HepG2 (cell line): ENCODE data around the gene TRAPPC4. TPM values are rescaled to one million over a fixed set of nuclear protein-coding genes. Genes with fewer than 3 reads are reported as not detected.

Experiments
- ATAC-seq: fragments of 200-7000 bp; cut with Tn5 transposase; 3 replicates; pipeline ENCODE4 v1.9.1; 2020; ENCODE audit warnings: mild to moderate bottlenecking, moderate library complexity
- BruUV-seq: library from RNA; stranded (reverse); fragments of 400-500 nt; replicated peaks from 2 replicates; lab custom pipeline; 2021; lab: Mats Ljungman, UMichigan
- CTCF ChIA-PET: fragments of 300-600 bp; formaldehyde crosslinking; extraction: SDS; loops from one replicate; lab custom pipeline; 2021; ENCODE audit warnings: low total read pairs, inconsistent platforms, low intra/inter-chr PET ratio; lab: Yijun Ruan, JAX
- POLR2A ChIA-PET: fragments of 350-600 bp; sonication (Branson Sonifier 250); formaldehyde crosslinking; loops from one replicate; lab custom pipeline; 2020; ENCODE audit warnings: antibody characterized with exemption, inconsistent platforms; lab: Yijun Ruan, JAX
- DNase-seq: peaks from one replicate; pipeline ENCODE4 v3.0.0-alpha.2; 2015; ENCODE audit warnings: low spot score
- FAIRE-seq: peaks from 3 replicates; lab custom pipeline; 2011; peaks lifted over from hg19 to GRCh38; lab: Jason Lieb, UNC
- H2AFZ ChIP-seq: one replicate; pipeline ENCODE4 v1.6.1; 2011; ENCODE audit warnings: low read length, inconsistent platforms
- H3K27ac ChIP-seq: fragments of 300-600 bp; 3 replicates; pipeline ENCODE4 v1.8.0; 2011; ENCODE audit warnings: mixed run types, mild to moderate bottlenecking, mixed read lengths, low read length, inconsistent platforms; ENCODE audit not compliant: insufficient read depth; ENCODE audit errors: extremely low read length
- H3K27me3 ChIP-seq, 2 experiments: fragments of 200-600 bp in 1 of 2; 2 replicates in 1 of 2; 3 replicates in 1 of 2; pipeline versions ENCODE4 v1.6.0 to v1.8.0; 2011; ENCODE audit warnings: low read length in 2 of 2, mild to moderate bottlenecking in 2 of 2, moderate library complexity in 2 of 2, inconsistent platforms in 1 of 2; ENCODE audit not compliant: insufficient read depth in 2 of 2, control insufficient read depth in 1 of 2
- H3K36me3 ChIP-seq, 2 experiments: fragments of 200-600 bp in 1 of 2; replicated peaks in 1 of 2; 2 replicates in 1 of 2; 3 replicates in 1 of 2; pipeline versions ENCODE4 v1.5.1 to v1.8.0; 2011; ENCODE audit warnings: low read length in 2 of 2, inconsistent platforms in 1 of 2; ENCODE audit not compliant: insufficient read depth in 2 of 2, control insufficient read depth in 1 of 2
- H3K4me1 ChIP-seq: 2 replicates; pipeline ENCODE4 v1.5.1; 2012; ENCODE audit warnings: low read length, inconsistent platforms; ENCODE audit not compliant: insufficient read depth
- H3K4me2 ChIP-seq: 2 replicates; pipeline ENCODE4 v1.6.0; 2011; ENCODE audit warnings: low read depth, low read length, inconsistent platforms
- H3K4me3 ChIP-seq, 3 experiments: fragments of 200-600 bp in 1 of 3; sonication (generic), shearing (Covaris generic) in 1 of 3; replicated peaks in 1 of 3; 2 replicates each; pipeline ENCODE4 v1.5.1; 2011 to 2016; ENCODE audit warnings: low read length in 3 of 3, inconsistent platforms in 2 of 3, low read depth in 2 of 3, mild to moderate bottlenecking in 2 of 3, control low read depth in 1 of 3, mixed read lengths in 1 of 3; ENCODE audit not compliant: insufficient read depth in 1 of 3
- H3K79me2 ChIP-seq: one replicate; pipeline ENCODE4 v1.6.1; 2011; ENCODE audit warnings: low read length, inconsistent platforms; ENCODE audit not compliant: insufficient read depth
- H3K9ac ChIP-seq: 2 replicates; pipeline ENCODE4 v1.6.0; 2011; ENCODE audit warnings: mild to moderate bottlenecking, low read depth, low read length, inconsistent platforms; ENCODE audit not compliant: insufficient read depth
- H3K9me3 ChIP-seq: 2 replicates; pipeline ENCODE4 v1.5.1; 2012; ENCODE audit warnings: mild to moderate bottlenecking, low read length
- H4K20me1 ChIP-seq: 2 replicates; pipeline ENCODE4 v1.6.0; 2011; ENCODE audit warnings: inconsistent platforms, mild to moderate bottlenecking, low read length, moderate library complexity; ENCODE audit not compliant: insufficient read depth
- FOXP4 ChIP-seq: sonication (generic); formaldehyde crosslinking; IDR thresholded peaks from 2 replicates; pipeline ENCODE4 v1.4.0; 2020; ENCODE audit warnings: missing genetic modification reagents
- GATA4 ChIP-seq: sonication (generic); IDR thresholded peaks from 2 replicates; pipeline ENCODE4 v1.6.1; 2016; ENCODE audit warnings: antibody characterized with exemption, low read depth, borderline replicate concordance
- GATAD2A ChIP-seq: IDR thresholded peaks from 2 replicates; pipeline ENCODE4 v1.6.1; 2016
- HNF4G ChIP-seq, 2 experiments: sonication (generic) in 1 of 2; formaldehyde crosslinking in 1 of 2; IDR thresholded peaks; 2 replicates each; pipeline versions ENCODE4 v1.4.0 to v1.6.1; 2011 to 2020; ENCODE audit warnings: borderline replicate concordance in 2 of 2, low read depth in 2 of 2, mild to moderate bottlenecking in 2 of 2, low read length in 1 of 2, missing genetic modification reagents in 1 of 2, moderate library complexity in 1 of 2
- MAFF ChIP-seq: IDR thresholded peaks from 2 replicates; pipeline ENCODE4 v1.6.1; 2011; ENCODE audit warnings: low read depth, low read length, improper control_type of control experiment
- POLR2G ChIP-seq: fragments of 200-400 bp; formaldehyde crosslinking; IDR thresholded peaks from 2 replicates; pipeline ENCODE4 v1.6.1; 2018; ENCODE audit warnings: mild to moderate bottlenecking, low read depth, low read length, moderate library complexity
- RBFOX2 ChIP-seq: fragments of 200-400 bp; formaldehyde crosslinking; IDR thresholded peaks from 2 replicates; pipeline ENCODE4 v1.6.1; 2017; ENCODE audit warnings: low read depth, mild to moderate bottlenecking, low read length
- RNF2 ChIP-seq: fragments of 450-650 bp; conservative IDR thresholded peaks from 2 replicates; pipeline ENCODE4 v1.6.1; 2016; ENCODE audit warnings: low read depth
- SALL2 ChIP-seq: sonication (generic); formaldehyde crosslinking; IDR thresholded peaks from 2 replicates; pipeline ENCODE4 v1.8.1; 2023; ENCODE audit warnings: mild to moderate bottlenecking, missing genetic modification reagents, inconsistent platforms
- SIN3B ChIP-seq: fragments of 150-350 bp; IDR thresholded peaks from 2 replicates; pipeline ENCODE4 v1.6.1; 2014; ENCODE audit warnings: low read length
- TOPORS ChIP-seq: sonication (generic); formaldehyde crosslinking; IDR thresholded peaks from 2 replicates; pipeline ENCODE4 v1.8.0; 2023; ENCODE audit warnings: mild to moderate bottlenecking, missing genetic modification reagents
- ZFP62 ChIP-seq: sonication (generic); formaldehyde crosslinking; IDR thresholded peaks from 2 replicates; pipeline ENCODE4 v1.4.0; 2020; ENCODE audit warnings: missing genetic modification reagents
- ZNF496 ChIP-seq: sonication (generic); formaldehyde crosslinking; IDR thresholded peaks from 2 replicates; pipeline ENCODE4 v1.8.1; 2023; ENCODE audit warnings: mild to moderate bottlenecking, moderate library complexity, missing genetic modification reagents; ENCODE audit not compliant: insufficient replicate concordance
- ZNF558 ChIP-seq: sonication (generic); formaldehyde crosslinking; IDR thresholded peaks from 2 replicates; pipeline ENCODE4 v1.9.0; 2022; ENCODE audit warnings: mild to moderate bottlenecking, missing genetic modification reagents, borderline replicate concordance
- ZNF737 ChIP-seq: sonication (generic); formaldehyde crosslinking; IDR thresholded peaks from 2 replicates; pipeline ENCODE4 v1.5.0; 2020; ENCODE audit warnings: missing genetic modification reagents, mild to moderate bottlenecking, borderline replicate concordance
- ZNF75D ChIP-seq: sonication (generic); formaldehyde crosslinking; IDR thresholded peaks from 2 replicates; pipeline ENCODE4 v1.8.1; 2023; ENCODE audit warnings: missing genetic modification reagents, mild to moderate bottlenecking, borderline replicate concordance
- WGBS: methylation state at CpG from one replicate; pipeline ENCODE4 v1.1.6; 2017; ENCODE audit warnings: low lambda C conversion rate; 5-methylcytosine and 5-hydroxymethylcytosine counted together
- in situ Hi-C: cut with HindIII; loops from 2 replicates; pipeline ENCODE4 v1.10.0; 2017; ENCODE audit warnings: low pct_unique_long_range_greater_than_20kb; ENCODE audit not compliant: extremely low pct_ligation_motif_present
- intact Hi-C: fragments of 100-400 bp; cut with micrococcal nuclease; formaldehyde crosslinking; loops from one replicate; pipeline ENCODE4 v1.10.0; 2022; ENCODE audit not compliant: unreplicated experiment
- polyA plus RNA-seq, 8 experiments: library from polyadenylated mRNA; depleted of rRNA in 3 of 8; stranded (reverse) in 7 of 8; unstranded in 1 of 8; fragments of >200 nt; fragmentation: Illumina TruSeq in 4 of 8; extraction: Trizol in 4 of 8; gene quantifications; 2 replicates each; pipeline versions ENCODE4 v1.2.1 to v1.2.3, GENCODE V29; 2011 to 2016; ENCODE audit warnings: low read depth in 4 of 8, missing spikeins in 1 of 8, mixed read lengths in 1 of 8; ENCODE audit not compliant: insufficient read depth in 1 of 8
- total RNA-seq, 5 experiments: library from RNA; depleted of rRNA; stranded (reverse); fragments of >200 nt; fragmentation: Illumina TruSeq; extraction: Trizol; gene quantifications; 2 replicates each; pipeline ENCODE4 v1.2.3, GENCODE V29; 2016; ENCODE audit warnings: low read depth in 1 of 5

Gene TRAPPC4
- total and polyA plus RNA-seq, 2 of the 13 experiments (the other 11 are each of a cell fraction or from before 2014, with no cell fraction given), result 97.4 to 140 TPM

DNA sequence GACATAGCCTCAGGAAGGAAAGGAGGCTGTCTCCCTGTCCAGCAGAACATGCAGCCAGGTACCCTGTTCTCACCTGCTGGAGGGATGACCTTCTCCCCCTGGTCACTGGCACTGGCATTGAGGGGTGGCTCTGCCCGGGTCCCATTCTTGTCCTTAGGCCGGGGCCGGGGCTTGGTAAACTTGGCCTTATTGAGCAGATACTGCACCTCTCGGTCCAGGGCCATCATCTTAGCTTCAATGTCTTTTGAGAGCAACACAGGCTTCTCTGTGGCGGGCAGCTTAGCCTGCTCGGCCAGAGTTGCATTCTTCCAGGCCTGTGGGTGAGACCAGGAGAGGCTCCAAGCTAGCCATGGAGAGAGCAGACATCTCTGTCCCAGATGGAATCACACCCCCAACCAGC, 27.9 kb downstream of the TRAPPC4 start:
- BruUV-seq, result no TSS peak
- ChIA-PET CTCF (no interaction called here), POLR2A (interaction anchor here (0.9 kb wide), 1 partner anchor 10 kb away, joined by 3 read pairs; no protein-coding TSS in a partner anchor)
- no peaks in the 10 kb centered on the region; a peak in 1 of 5 replicates for H3K27me3 ChIP-seq
- WGBS, result no CpG with 5 or more reads among the region's 6 CpGs
- no peaks in the 10 kb centered on the region for H3K9me3 ChIP-seq
- no peak for DNase-seq
- TF ChIP-seq RBFOX2 (0 out of 2 replicates have a peak, but pooled peaks have one; percentile 18), ZNF75D (CRISPR knock-in tag) (no peak), ZFP62 (CRISPR knock-in tag) (no peak), ZNF558 (no peak)
- no peak for ATAC-seq
- H4K20me1 ChIP-seq, result peaks cover 3% of the 10 kb centered on the region; the same call in 1 of the 2 replicates
- no peak overlapping the region for H3K4me2 ChIP-seq
- peaks cover 39 to 47% of the 10 kb centered on the region in 2 experiments for H3K36me3 ChIP-seq
- intact Hi-C loops, result no loop called here
- H3K9ac ChIP-seq, result no peak overlapping the region
- H3K79me2 ChIP-seq, result no peaks in the 10 kb centered on the region
- H2AFZ ChIP-seq, result no peak overlapping the region
- peaks cover 9% of the 10 kb centered on the region; the same call in 1 of the 2 replicates for H3K4me1 ChIP-seq
- in situ Hi-C loops, result no loop called here
- FAIRE-seq, result no peak
- no peak overlapping the region for H3K27ac ChIP-seq
- H3K4me3 ChIP-seq, result no peak overlapping the region

GRCh38 chr11:119047205-119047604, 28.6 kb downstream of the TRAPPC4 start:
- WGBS, result 98% methylated on average over 6 of the region's 6 CpGs
- Histone ChIP-seq H3K36me3 (peaks cover 44 to 54% of the 10 kb centered on the region in 2 experiments), H3K9me3 (no peaks in the 10 kb centered on the region), H3K4me2 (no peak overlapping the region), H4K20me1 (peaks cover 3% of the 10 kb centered on the region; the same call in 1 of the 2 replicates), H3K4me3 (no peak overlapping the region), H3K79me2 (no peaks in the 10 kb centered on the region), H3K9ac (no peak overlapping the region), H2AFZ (no peak overlapping the region), H3K27ac (no peak overlapping the region), H3K27me3 (no peaks in the 10 kb centered on the region; a peak in 1 of 5 replicates), H3K4me1 (peaks cover 3% of the 10 kb centered on the region; the same call in 1 of the 2 replicates)
- BruUV-seq, result no TSS peak
- CTCF ChIA-PET, result no interaction called here
- in situ Hi-C loops (no loop called here), intact Hi-C loops (no loop called here)
- ATAC-seq, result no peak
- FAIRE-seq, result no peak
- DNase-seq, result no peak
- POLR2A ChIA-PET, result interaction anchor here (0.6 to 1.3 kb wide), 3 partner anchors 9 to 38 kb away, joined by 3 read pairs; partner anchors contain the start of genes HMBS and TRAPPC4
- TF ChIP-seq HNF4G (IDR thresholded peaks at IDR 0.05; ENCODE audit: borderline replicate concordance, low read depth, low read length), result no peak
- no peak for TF ChIP-seq HNF4G (CRISPR knock-in tag; IDR thresholded peaks at IDR 0.05; ENCODE audit: borderline replicate concordance, low read depth)
- TF ChIP-seq SIN3B, result no peak
- no peak for TF ChIP-seq RNF2
- no peak for TF ChIP-seq ZNF737
- no peak for TF ChIP-seq SALL2 (CRISPR knock-in tag)
- no peak for TF ChIP-seq TOPORS (CRISPR knock-in tag)
- TF ChIP-seq GATAD2A, result no peak
- no peak for TF ChIP-seq POLR2G
- no peak for TF ChIP-seq FOXP4 (CRISPR knock-in tag)
- no peak for TF ChIP-seq GATA4
- TF ChIP-seq ZNF496 (CRISPR knock-in tag), result no peak
- no peak for TF ChIP-seq MAFF
